NB4 (cell line): ENCODE data around the gene ZNG1F.
"Not testable (repeated sequence)": the region's sequence is repeated elsewhere in the genome, so short reads cannot be mapped to it uniquely, and the experiment has no call there.

Experiments
- CTCF ChIP-seq: IDR thresholded peaks from one replicate; pipeline ENCODE4 v1.5.1; 2012; ENCODE audit warnings: low read depth, low read length
- POLR2A ChIP-seq: IDR thresholded peaks from 2 replicates; pipeline ENCODE4 v1.6.1; 2011; ENCODE audit warnings: mild to moderate bottlenecking; ENCODE audit not compliant: insufficient read length; ENCODE audit errors: extremely low read depth

GRCh38 chr9:41188439-41188838 is 678 bp downstream of the ZNG1F start:
- TF ChIP-seq POLR2A, CTCF: not testable (repeated sequence)
